Muscle of back (tissue), 11 donors: Measurements from ENCODE around the gene MANF. TPM values are rescaled to one million over a fixed set of nuclear protein-coding genes. Genes with fewer than 3 reads are reported as not detected.
A peak's percentile ranks its signal among the peaks of the same experiment; 100 is the strongest.

Source experiments
- DNase-seq, 3 donors: peaks; one replicate each; pipeline versions ENCODE4 v3.0.0 to v3.0.0-alpha.2; 2013
- polyA plus RNA-seq, 10 donors: library from polyadenylated mRNA; unstranded; fragments of 120-200 nt; gene quantifications; one replicate each; pipeline ENCODE4 v1.2.1, GENCODE V29; 2013; ENCODE audit not compliant: insufficient read length in 10 of 10

The MANF gene
- polyA plus RNA-seq, 10 donors, result 53.4 to 103 (median 69.2) TPM

GRCh38 chr3:51388286-51389029 lies 3.4 kb downstream of the MANF start:
- no peak for DNase-seq

DNA sequence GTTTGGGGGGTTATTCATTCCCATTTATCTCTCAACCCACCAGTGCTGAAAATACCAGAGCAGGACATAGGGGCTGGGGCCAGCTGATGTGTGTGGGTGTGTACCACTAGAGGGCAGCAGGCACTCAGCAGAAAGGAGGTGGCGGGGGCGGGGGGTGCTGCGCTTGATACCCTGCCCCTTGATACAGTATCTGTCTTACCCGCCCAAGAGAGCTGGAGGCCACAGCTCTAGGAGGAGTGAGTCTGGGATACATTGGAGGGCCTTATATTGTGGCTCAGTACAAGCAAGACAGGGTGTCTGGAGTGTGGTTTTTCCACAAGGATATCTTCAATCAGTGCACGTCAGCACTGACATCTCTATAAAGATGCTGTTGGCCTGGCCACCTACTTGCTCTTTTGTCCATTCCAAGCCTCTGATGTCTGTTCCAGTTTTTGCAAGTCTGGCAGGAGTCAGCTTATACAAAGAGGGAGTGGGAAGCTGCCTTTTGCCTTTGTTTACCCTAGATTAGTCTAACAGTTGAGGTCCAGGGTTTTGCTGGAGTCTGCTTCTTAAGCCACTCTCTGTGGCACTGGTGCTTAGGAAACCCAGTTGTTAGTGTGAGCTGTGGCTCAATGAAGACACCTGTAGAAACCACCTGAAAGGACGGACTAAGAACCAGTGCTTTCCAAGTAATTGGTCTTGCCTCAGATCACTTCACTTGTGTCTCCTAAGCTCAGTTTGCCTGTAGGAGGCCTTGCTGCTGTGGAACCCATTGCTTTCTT lies 4.5 kb downstream of the MANF start:
- DNase-seq, result peak in 1 of 3 donors; percentile 53

DNA sequence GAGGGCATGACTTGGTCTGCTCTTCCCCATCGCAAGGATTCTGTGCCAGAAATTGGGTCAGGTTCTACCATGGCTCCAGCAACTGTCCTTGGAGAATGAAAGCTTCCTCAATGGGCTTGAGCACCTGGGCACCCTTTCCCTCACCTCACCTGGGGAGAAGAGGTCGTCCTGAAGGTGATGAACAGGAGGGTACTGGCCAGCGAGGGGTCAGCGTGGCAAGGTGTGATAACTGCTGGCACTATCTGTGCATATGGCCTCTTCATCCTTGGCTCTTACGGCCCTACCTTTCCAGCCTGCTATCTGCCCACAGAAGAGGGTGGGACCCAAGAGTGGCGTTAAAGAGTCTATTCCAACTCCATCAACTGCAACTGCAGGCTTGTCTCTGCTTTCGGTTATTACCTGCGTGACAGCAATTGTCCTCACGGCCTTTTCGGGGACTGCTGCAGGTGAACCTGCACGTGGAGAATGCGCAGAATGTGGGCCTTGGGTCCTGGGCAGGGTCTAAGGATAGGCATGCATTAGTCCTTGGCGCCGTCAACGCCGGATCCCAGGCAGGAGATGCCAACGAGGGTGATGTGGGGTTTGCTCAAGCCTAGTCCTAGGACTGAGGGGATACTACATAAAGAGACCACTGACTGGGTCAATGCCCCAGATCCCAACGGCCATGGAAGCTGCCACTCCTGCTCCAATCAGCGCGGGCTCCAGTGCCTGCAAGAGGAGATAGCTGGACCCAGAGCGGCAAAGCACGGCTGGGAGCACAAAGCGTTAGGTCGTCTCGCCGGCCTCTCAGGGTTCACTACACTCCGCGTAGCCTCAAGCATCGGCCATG lies 5.4 kb downstream of the MANF start:
- DNase-seq, result no peak

GRCh38 chr3:51391075-51391565 lies 6.0 kb downstream of the MANF start, which contains the start of gene RBM15B:
Gene RBM15B (plus strand): TSS chr3:51391285. CDS start chr3:51391400, 115 bp downstream.
- DNase-seq, result peak; percentile 97 to 98 (median 97)

DNA sequence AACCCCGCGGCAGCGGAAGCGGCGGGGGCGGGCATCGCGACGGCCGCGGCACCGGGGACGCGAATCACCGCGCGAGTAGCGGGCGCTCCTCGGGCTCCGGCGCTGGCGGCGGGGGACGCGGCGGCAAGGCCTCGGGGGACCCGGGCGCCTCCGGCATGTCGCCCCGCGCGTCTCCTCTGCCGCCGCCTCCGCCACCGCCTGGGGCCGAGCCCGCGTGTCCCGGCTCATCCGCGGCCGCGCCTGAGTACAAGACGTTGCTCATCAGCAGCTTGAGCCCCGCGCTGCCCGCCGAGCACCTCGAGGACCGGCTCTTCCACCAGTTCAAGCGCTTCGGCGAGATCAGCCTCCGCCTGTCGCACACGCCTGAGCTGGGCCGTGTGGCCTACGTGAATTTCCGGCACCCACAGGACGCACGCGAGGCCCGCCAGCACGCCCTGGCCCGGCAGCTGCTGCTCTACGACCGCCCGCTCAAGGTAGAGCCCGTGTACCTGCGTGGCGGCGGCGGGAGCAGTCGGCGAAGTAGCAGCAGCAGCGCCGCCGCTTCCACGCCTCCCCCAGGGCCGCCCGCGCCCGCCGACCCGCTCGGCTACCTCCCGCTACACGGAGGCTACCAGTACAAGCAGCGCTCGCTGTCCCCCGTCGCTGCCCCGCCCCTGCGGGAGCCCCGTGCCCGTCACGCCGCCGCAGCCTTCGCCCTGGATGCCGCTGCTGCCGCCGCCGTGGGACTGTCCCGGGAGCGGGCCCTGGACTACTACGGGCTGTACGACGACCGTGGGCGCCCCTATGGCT lies 6.7 kb downstream of the MANF start:
- DNase-seq, result peak in 1 of 3 donors; percentile 70

GRCh38 chr3:51392355-51393133 lies 7.5 kb downstream of the MANF start:
- no peak for DNase-seq

DNA sequence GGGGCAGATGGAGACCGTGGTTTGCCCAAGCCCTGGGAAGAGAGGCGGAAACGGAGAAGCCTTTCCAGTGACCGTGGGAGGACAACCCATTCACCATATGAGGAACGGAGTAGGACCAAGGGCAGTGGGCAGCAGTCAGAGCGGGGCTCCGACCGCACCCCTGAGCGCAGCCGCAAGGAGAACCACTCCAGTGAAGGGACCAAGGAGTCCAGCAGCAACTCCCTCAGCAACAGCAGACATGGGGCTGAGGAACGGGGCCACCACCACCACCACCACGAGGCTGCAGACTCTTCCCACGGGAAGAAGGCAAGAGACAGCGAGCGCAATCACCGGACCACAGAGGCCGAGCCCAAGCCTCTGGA lies 8.0 kb downstream of the MANF start:
- no peak for DNase-seq

- no peak for DNase-seq
These were observed 8.5 kb downstream of the MANF start for GRCh38 chr3:51393564-51393963.

- DNase-seq, result no peak
These were observed 9.4 kb downstream of the MANF start for GRCh38 chr3:51394541-51394940.

- no peak for DNase-seq
These were observed 10.6 kb downstream of the MANF start for GRCh38 chr3:51395493-51396213.

DNA sequence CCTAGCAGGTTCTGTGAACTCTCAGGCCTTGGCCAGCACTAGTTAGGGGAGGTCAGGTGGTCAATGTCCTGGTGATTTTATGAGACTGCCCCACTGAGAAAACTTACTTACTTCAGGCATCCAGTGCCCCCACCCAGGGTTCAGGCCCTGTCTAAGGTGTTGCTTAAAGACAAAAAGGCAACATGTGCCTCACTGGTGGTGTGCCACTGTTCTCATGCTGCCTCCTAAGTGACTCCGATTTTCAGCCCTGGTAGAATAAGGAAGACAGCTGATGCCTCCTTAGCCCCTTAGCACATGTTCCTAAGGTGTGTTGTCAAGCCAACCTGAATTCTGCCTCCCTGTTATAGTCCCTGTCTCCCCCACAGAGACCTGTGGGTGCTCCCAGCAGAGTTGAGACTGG lies 11.3 kb downstream of the MANF start:
- no peak for DNase-seq

DNA sequence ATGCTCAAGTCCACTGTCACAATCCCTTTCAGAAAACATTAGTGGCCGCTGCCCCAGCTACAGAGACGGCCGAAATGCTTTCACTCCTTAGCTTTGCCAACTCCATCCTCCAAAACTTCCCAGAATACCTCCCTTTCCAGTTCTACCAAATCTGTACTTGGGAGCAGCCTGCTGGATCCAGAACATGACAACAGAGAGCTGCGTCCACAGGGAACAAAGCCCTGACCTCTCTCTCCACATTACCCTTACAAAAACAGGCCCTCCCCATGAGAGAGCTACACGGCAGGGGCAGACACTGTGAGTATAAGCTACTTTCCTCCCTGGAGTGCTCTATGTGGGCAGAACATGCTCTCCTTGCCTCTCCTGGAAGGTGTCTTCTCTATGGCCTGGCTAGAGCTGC lies 12.3 kb downstream of the MANF start:
- no peak for DNase-seq

- DNase-seq, result no peak
These were observed 13.7 kb downstream of the MANF start for GRCh38 chr3:51398595-51399310.

DNA sequence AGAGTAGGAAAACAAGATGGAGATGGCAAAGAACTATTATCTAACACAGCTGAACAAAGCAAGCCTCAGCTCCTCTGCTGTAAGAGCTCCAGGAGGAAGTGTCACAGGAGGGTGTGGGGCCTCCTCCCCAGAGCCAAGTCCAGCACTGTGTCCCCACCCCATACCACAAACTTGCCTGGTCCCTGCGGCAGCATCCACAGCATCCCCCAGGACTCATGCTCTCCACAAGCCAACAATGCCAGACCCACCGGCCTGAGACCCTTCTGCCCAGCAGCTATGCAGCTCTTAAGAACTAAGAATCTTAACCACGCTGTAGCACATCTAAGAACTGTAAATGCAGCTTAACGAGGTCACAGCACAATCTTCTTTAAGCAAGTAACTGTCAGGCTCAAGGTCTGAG lies 15.1 kb downstream of the MANF start:
- no peak for DNase-seq

DNA sequence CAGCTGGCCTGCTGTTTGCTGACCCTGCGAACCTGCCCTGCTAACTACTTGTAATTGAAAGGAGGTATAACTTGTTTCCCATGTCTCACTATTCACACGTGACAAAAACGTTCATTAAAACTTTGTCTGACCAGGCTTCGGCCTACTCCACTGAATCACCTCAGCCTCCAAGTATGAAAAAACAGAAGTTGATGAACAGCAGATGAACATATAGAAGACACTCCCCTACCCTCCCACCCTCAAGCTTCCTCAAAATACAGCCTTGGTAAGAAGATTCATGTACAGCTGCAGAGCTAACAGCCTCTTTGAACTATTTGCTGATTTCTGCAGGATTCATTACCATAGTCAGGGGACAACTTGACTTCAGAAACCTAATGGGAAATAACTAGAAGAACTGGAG lies 16.6 kb downstream of the MANF start:
- DNase-seq, result no peak

DNA sequence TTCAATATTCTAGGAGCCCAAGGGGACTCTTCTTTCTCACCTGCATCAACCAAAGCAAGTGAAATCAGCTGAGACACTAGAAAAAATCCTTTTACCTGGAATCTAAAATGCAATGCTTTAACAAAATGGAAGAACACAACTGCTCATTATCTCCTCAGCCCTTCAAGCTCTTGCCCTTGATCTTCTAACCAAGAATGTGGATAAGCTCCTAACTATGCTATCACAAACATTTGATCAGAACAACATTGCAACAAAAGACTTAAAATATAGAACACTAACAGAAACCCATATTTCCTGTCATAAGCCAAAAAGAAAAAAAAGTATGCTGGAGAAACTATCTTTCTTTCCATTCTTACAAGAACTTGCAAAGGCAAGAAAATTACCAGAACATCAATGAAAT lies 18.6 kb downstream of the MANF start:
- no peak for DNase-seq

GRCh38 chr3:51408021-51408420 lies 22.9 kb downstream of the MANF start:
- DNase-seq, result no peak

DNA sequence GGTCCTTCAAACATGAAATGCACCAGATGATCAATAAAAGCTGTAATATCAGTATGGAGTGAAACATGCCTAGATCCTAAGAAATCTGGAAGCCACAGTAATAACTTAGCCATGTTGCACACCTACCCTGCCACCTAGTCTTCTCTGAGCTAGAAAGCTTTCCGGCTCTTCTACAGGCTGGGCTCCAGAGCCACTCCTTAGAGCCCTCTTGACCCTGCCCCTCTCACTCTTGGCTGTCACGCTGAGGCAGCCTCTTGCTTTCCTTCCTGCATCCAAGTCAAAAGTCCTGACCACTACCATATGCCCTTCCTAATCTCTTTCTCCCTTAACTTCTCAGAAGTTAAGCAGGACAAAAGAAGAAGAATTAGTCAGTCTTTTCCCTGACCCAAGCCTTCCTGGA lies 23.7 kb downstream of the MANF start:
- DNase-seq, result no peak

DNA sequence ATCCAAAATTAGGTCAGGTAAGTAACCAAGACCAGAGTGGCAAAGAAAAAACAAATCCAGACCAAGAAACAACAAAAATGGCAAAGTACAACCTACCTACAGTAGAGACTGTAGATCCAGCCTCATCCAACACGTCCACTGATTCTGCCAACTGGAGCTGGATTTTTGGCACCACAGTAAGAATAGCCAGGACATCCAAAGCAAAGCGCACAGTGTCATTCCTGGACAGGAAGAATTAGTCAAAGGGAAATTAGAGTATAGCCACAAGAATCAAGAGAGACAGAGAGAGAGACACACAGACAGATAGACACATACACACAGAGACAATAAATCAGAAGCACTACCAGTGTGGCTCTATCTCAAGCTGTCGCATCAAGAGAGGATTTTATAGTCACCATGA lies 37.1 kb downstream of the MANF start:
- DNase-seq, result no peak
